ENCODE results near the gene SMYD3.

SMYD3 gene

GRCh38 chr1:245908543-245908942, 598.5 kb downstream of the SMYD3 start:
- no peak for DNase-seq (ENCODE audit: low read depth in 2 of 2)

GRCh38 chr1:245906207-245906606, 600.9 kb downstream of the SMYD3 start:
- no peak for DNase-seq (ENCODE audit: low read depth in 2 of 2)

GRCh38 chr1:245903851-245904250, 603.2 kb downstream of the SMYD3 start:
- DNase-seq (ENCODE audit: low read depth in 2 of 2): no peak

- no peak for DNase-seq (ENCODE audit: low read depth in 2 of 2)
Measured at GRCh38 chr1:245901565-245901964, 605.5 kb downstream of the SMYD3 start.

GRCh38 chr1:245901037-245901436, 606.0 kb downstream of the SMYD3 start:
- no peak for DNase-seq (ENCODE audit: low read depth in 2 of 2)

GRCh38 chr1:245898581-245898980, 608.5 kb downstream of the SMYD3 start:
- no peak for DNase-seq (ENCODE audit: low read depth in 2 of 2)

GRCh38 chr1:245896258-245896657, 610.8 kb downstream of the SMYD3 start:
- DNase-seq (ENCODE audit: low read depth in 2 of 2): no peak

- DNase-seq (ENCODE audit: low read depth in 2 of 2): no peak
Measured at GRCh38 chr1:245895455-245895959, 611.6 kb downstream of the SMYD3 start.

- no peak for DNase-seq (ENCODE audit: low read depth in 2 of 2)
Measured at GRCh38 chr1:245894843-245895242, 612.2 kb downstream of the SMYD3 start.

GRCh38 chr1:245893025-245893424, 614.1 kb downstream of the SMYD3 start:
- DNase-seq (ENCODE audit: low read depth in 2 of 2): no peak

- DNase-seq (ENCODE audit: low read depth in 2 of 2): no peak
Measured at GRCh38 chr1:245888809-245889208, 618.3 kb downstream of the SMYD3 start.

GRCh38 chr1:245887829-245888228, 619.2 kb downstream of the SMYD3 start:
- no peak for DNase-seq (ENCODE audit: low read depth in 2 of 2)

- no peak for DNase-seq (ENCODE audit: low read depth in 2 of 2)
Measured at GRCh38 chr1:245881767-245882391, 625.2 kb downstream of the SMYD3 start.

- no peak for DNase-seq (ENCODE audit: low read depth in 2 of 2)
Measured at GRCh38 chr1:245880754-245881403, 626.2 kb downstream of the SMYD3 start.

- no peak for DNase-seq (ENCODE audit: low read depth in 2 of 2)
Measured at GRCh38 chr1:245879091-245879490, 628.0 kb downstream of the SMYD3 start.

- no peak for DNase-seq (ENCODE audit: low read depth in 2 of 2)
Measured at GRCh38 chr1:245878585-245878984, 628.5 kb downstream of the SMYD3 start.

GRCh38 chr1:245877976-245878375, 629.1 kb downstream of the SMYD3 start:
- no peak for DNase-seq (ENCODE audit: low read depth in 2 of 2)

GRCh38 chr1:245876586-245876985, 630.5 kb downstream of the SMYD3 start:
- no peak for DNase-seq (ENCODE audit: low read depth in 2 of 2)

- no peak for DNase-seq (ENCODE audit: low read depth in 2 of 2)
Measured at GRCh38 chr1:245875581-245876261, 631.4 kb downstream of the SMYD3 start.

GRCh38 chr1:245874942-245875580, 632.0 kb downstream of the SMYD3 start:
- DNase-seq (ENCODE audit: low read depth in 2 of 2): no peak

GRCh38 chr1:245873883-245874671, 633.0 kb downstream of the SMYD3 start:
- DNase-seq (ENCODE audit: low read depth in 2 of 2): no peak

GRCh38 chr1:245873068-245873467, 634.0 kb downstream of the SMYD3 start:
- DNase-seq (ENCODE audit: low read depth in 2 of 2): no peak
